ENCODE results near the gene GIGYF2. TPM values are rescaled to one million over a fixed set of nuclear protein-coding genes. Genes with fewer than 3 reads are reported as not detected.

Gene GIGYF2
- total and polyA plus RNA-seq, 2 of the 4 experiments (the other 2 are of a cell fraction), result 14.7 to 66.0 TPM

DNA sequence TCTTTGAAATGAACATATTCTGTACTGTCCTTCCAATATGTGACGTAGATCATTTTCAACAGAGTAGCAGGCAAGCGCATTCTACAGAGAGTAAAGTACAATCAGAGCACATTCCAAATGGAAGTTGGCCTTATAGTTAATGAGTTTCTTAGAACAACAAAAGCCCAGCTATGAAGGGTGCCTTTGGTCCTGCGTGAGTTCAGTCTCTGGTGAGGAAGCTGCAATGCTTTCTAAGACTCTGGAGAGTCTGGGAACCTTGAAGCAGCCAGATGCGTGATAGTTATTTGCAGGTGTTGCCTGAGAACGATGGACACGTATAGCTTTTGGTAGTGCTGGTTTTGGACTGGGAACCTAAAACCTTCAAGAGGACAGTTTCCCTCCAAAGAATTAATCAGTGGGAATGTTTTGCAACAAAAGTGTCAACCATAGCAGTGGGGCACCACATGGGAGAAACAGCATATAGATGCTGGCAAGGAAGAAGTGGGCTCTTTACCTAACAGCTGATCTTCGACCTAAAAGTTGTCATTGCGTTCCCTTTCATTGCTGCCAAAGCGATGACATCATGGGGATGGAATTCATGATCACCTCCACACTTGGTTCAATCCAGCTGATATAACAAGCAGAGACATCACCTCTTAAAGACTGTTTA lies 163.6 kb downstream of the GIGYF2 start:
- Histone ChIP-seq H3K4me2 (ENCODE audit: low read depth, low read length) (no peak overlapping the region), H3K9ac (ENCODE audit: low read depth, low read length) (no peak overlapping the region), H3K4me1 (ENCODE audit: control insufficient read depth, insufficient read depth, low read length) (peaks cover 3% of the 10 kb centered on the region; the same call in 1 of the 2 replicates), H3K56ac (ENCODE audit: extremely low read depth, insufficient read depth, low read length) (no peak overlapping the region), H3K9me3 (ENCODE audit: control insufficient read depth, insufficient read depth, low read length) (no peaks in the 10 kb centered on the region; the same call in 1 of the 2 replicates), H3K9me1 (ENCODE audit: insufficient read depth, low read length) (peaks cover 21% of the 10 kb centered on the region; the same call in 1 of the 2 replicates), H4K20me1 (ENCODE audit: insufficient read depth, low read length) (peaks cover 3% of the 10 kb centered on the region; the same call in 1 of the 2 replicates), H4K5ac (ENCODE audit: low read depth, low read length) (no peak overlapping the region), H3K27ac (ENCODE audit: insufficient read depth, low read length) (no peak overlapping the region), H3K4ac (ENCODE audit: low read depth, low read length) (no peak overlapping the region), H3K18ac (ENCODE audit: low read depth, low read length) (no peak overlapping the region), H2BK15ac (ENCODE audit: low read depth, low read length) (no peak overlapping the region), H3K4me3 (ENCODE audit: insufficient read depth, low read depth, low read length) (no peak overlapping the region), H3K27me3 (ENCODE audit: control insufficient read depth, insufficient read depth, low read length) (no peaks in the 10 kb centered on the region), H2BK20ac (ENCODE audit: low read depth, low read length) (no peak overlapping the region), H2AK9ac (replicated peaks; ENCODE audit: low read depth, low read length, poor library complexity) (no peak overlapping the region), H2BK5ac (ENCODE audit: low read depth, low read length, poor library complexity, severe bottlenecking) (no peak overlapping the region), H2AK5ac (ENCODE audit: low read depth, low read length) (no peak overlapping the region), H3K14ac (replicated peaks; ENCODE audit: low read depth, low read length) (no peak overlapping the region), H4K91ac (ENCODE audit: insufficient read depth, low read depth, low read length) (no peak overlapping the region), H2AFZ (replicated peaks; ENCODE audit: low read length, poor library complexity) (no peak overlapping the region), H2BK120ac (ENCODE audit: low read depth, low read length) (no peak overlapping the region), H4K8ac (ENCODE audit: low read depth in 2 of 2, low read length in 2 of 2) (no peak overlapping the region), H3K79me1 (ENCODE audit: low read depth in 1 of 2, low read length in 2 of 2) (peaks cover 0 to 13% of the 10 kb centered on the region in 2 experiments; a peak in 1 of 4 replicates), H3K23ac (ENCODE audit: low read depth, low read length) (no peak overlapping the region), H3K36me3 (ENCODE audit: control insufficient read depth, insufficient read depth, low read length) (peaks cover 31% of the 10 kb centered on the region)
- no peak for ATAC-seq (ENCODE audit: low read depth)
- TF ChIP-seq SMC3 (IDR thresholded peaks at IDR 0.05; ENCODE audit: low read depth, low read length) (no peak), FOS (IDR thresholded peaks at IDR 0.05; ENCODE audit: low read depth, low read length) (no peak), MAZ (IDR thresholded peaks at IDR 0.05; ENCODE audit: borderline replicate concordance, low read depth, low read length) (no peak), RAD21 (IDR thresholded peaks at IDR 0.05; ENCODE audit: low read length) (no peak), CHD1 (IDR thresholded peaks at IDR 0.05; ENCODE audit: low read depth, low read length) (no peak), BHLHE40 (IDR thresholded peaks at IDR 0.05; ENCODE audit: low read depth, low read length) (no peak)
- TF ChIP-seq, protein P1, sequence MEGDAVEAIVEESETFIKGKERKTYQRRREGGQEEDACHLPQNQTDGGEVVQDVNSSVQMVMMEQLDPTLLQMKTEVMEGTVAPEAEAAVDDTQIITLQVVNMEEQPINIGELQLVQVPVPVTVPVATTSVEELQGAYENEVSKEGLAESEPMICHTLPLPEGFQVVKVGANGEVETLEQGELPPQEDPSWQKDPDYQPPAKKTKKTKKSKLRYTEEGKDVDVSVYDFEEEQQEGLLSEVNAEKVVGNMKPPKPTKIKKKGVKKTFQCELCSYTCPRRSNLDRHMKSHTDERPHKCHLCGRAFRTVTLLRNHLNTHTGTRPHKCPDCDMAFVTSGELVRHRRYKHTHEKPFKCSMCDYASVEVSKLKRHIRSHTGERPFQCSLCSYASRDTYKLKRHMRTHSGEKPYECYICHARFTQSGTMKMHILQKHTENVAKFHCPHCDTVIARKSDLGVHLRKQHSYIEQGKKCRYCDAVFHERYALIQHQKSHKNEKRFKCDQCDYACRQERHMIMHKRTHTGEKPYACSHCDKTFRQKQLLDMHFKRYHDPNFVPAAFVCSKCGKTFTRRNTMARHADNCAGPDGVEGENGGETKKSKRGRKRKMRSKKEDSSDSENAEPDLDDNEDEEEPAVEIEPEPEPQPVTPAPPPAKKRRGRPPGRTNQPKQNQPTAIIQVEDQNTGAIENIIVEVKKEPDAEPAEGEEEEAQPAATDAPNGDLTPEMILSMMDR (conservative IDR thresholded peaks at IDR 0.05; ENCODE audit: low read depth, low read length), result no peak
- TF ChIP-seq, protein P2, sequence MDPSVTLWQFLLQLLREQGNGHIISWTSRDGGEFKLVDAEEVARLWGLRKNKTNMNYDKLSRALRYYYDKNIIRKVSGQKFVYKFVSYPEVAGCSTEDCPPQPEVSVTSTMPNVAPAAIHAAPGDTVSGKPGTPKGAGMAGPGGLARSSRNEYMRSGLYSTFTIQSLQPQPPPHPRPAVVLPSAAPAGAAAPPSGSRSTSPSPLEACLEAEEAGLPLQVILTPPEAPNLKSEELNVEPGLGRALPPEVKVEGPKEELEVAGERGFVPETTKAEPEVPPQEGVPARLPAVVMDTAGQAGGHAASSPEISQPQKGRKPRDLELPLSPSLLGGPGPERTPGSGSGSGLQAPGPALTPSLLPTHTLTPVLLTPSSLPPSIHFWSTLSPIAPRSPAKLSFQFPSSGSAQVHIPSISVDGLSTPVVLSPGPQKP (IDR thresholded peaks at IDR 0.05; ENCODE audit: borderline replicate concordance, low read depth, low read length), result no peak
- in situ Hi-C loops (cut with MboI; ENCODE audit: low sequenced_read_pairs), result no loop called here
- ChIA-PET POLR2A (ENCODE audit: unreplicated experiment) (no interaction called here), CTCF (no interaction called here)
- dilution Hi-C loops (cut with HindIII; ENCODE audit: low sequenced_read_pairs, unreplicated experiment), result no loop called here
- no TSS peak for BruUV-seq (replicated peaks)
- no CpG with 5 or more reads among the region's 9 CpGs for WGBS, 2 experiments (ENCODE audit: extremely low coverage in 2 of 2, insufficient read length in 1 of 2)
- intact Hi-C loops (cut with micrococcal nuclease), result no loop called here
- no peak for DNase-seq

Measured in IMR-90 (cell line).